Measurements from ENCODE around the gene GALK1.

Gene GALK1

GRCh38 chr17:75724016-75725003, 40.7 kb downstream of the GALK1 start:
- DNase-seq (ENCODE audit: low read depth): no peak

- no peak for DNase-seq (ENCODE audit: low read depth)
Observed at GRCh38 chr17:75723171-75723930, 41.6 kb downstream of the GALK1 start.

DNA sequence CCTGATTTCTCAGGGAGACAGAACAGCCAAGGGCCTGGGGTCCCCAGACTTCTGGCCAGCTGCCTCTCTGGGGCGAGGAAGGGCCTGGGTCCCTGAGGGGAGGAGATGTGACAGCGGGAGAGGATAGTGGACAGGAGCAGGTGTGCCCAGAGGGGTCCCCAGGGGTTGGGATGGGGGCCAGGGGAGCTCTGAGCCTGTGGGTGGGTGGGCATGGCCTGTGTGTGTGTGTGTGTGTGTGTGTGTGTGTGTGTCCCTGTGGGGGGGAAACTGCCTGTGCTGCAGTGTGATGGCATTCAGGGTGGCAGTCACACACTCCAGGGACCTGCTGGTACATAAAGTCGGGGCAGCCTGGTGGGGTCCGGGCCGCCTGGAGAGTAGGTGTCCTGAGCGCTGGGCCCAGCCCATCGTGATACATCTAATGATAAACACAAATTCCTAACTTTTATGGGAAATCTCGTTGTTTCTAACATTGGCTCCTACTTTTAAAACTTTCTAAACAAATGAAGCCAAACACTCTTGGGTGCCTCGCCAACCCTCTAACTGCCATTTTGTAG, 42.4 kb downstream of the GALK1 start:
- DNase-seq (ENCODE audit: low read depth): no peak

DNA sequence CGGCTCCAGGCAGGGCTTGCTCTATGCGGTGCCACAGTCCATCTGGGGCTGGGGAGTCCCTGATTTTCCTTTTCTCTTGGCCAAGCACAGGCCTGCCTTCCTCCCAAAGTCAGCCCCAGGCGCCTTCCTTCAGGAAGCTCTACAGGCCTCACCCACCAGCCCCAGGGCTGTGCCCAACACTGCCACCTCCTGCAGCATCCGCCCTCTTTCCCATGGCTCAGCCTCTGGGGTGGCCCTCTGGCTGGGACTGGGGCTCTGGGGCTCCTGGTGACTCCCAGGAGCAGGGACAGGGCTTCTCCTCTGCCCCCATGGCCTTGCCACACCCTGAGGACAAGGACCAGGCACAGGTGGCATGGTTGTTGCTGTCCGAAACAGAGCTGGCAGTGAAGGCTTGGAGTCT, 42.9 kb downstream of the GALK1 start:
- no peak for DNase-seq (ENCODE audit: low read depth)

- no peak for DNase-seq (ENCODE audit: low read depth)
Observed at GRCh38 chr17:75721463-75722011, 43.5 kb downstream of the GALK1 start.

DNA sequence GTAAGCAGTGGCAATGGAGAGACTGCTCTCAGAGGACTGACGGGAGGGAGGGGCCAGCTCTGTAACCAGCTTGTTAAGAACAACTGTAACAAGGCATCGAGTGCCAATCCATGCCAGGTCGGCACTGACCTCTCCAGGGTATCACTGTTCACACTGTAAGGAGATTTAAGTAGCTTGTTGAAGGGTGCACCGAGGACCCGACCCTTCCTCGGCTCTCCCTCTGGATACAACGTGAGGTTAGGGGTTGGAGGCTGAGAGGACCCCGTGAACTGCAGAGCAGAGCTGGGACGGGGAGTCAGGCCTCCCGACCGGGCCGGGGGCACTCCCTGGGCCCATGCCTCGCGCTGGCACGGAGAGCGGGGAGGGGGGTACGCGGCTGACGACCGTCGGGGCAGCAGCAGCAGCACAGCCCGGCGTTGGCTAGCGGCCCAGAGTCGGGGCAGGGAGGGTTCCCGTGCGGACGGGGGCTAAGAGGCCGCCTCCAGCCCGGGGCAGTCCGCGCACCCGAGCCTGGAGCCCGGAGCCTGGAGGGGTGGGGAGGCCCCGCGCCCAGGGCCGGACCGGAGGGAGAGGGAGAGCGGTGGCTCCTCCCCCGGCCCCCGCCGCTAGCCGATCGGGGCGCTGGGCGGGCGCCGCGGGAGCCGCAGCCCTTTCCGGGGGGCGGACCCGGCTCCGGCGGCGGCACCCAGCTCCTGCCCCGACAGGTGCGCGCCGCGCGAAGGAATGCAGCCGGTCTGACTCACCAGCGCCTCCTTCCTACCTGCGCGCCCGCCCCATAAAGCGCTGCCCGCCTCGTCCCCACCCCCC, 44.1 kb downstream of the GALK1 start, which contains the start of gene ITGB4:
ITGB4 (plus strand) TSS at position 804 of the 807 bp plus-strand sequence. CDS start 3,245 bp downstream, outside the sequence.
- DNase-seq (ENCODE audit: low read depth): peak; percentile 28

DNA sequence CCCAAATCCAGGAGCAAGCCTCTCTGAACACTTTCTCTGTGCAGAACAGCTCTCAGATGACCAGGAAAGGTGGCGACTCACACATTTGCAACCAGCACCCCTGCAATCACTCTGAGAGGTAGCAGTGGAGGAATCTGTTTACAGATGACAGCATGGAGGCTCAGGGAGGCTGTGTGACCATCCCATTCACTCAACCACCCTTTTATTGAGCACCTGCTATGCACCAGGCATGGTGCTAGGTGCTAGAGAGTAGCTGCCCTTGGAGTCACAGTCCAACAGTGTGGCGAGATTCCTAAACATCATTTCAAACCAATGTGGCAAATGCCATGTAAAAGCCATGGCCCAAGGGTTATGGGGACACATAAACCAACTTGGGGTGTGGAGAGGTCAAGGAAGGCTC, 45.3 kb downstream of the GALK1 start:
- DNase-seq (ENCODE audit: low read depth): no peak

- DNase-seq (ENCODE audit: low read depth): no peak
Observed at GRCh38 chr17:75712446-75712845, 52.5 kb downstream of the GALK1 start.

Measured in activated T-cell treated with anti-CD3 and anti-CD28 coated beads for 24 hours (primary cell).